A673 (cell line): ENCODE measurements around the gene ZNF248.

ENCODE experiments used
- EZH2 ChIP-seq: fragments of 200-600 bp; sonication (generic); IDR thresholded peaks from 2 replicates; pipeline ENCODE4 v1.6.1; 2017; ENCODE audit warnings: borderline replicate concordance, low read depth, mild to moderate bottlenecking, mixed read lengths, antibody characterized with exemption, low read length; ENCODE audit not compliant: poor library complexity, severe bottlenecking
- TF ChIP-seq, protein P1 (sequence below): fragments of 300-800, 200-600 bp; sonication (generic); conservative IDR thresholded peaks from 2 replicates; pipeline ENCODE4 v1.5.1; 2017; ENCODE audit warnings: low read depth, mild to moderate bottlenecking, antibody characterized with exemption, low read length, moderate library complexity, mixed read lengths

DNA sequence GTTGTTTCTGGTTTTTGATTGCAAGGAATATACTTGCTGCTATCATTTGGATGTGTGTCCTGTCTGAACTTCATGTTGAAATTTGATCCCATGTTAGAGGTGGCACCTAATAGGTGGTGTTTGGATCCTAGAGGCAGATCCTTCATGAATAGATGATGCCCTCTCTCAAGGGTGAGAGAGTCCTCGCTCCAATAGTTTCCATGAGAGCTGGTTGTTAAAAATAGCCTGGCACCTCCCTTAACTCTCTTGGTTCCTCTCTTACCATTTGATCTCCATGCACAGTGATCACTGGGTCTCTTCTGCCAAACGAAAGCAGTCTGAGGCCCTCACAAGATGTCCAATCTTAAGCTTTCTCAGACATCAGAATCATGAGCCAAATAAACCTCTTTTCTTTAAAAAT, 49.0 kb upstream of the ZNF248 start:
- TF ChIP-seq, protein P1, sequence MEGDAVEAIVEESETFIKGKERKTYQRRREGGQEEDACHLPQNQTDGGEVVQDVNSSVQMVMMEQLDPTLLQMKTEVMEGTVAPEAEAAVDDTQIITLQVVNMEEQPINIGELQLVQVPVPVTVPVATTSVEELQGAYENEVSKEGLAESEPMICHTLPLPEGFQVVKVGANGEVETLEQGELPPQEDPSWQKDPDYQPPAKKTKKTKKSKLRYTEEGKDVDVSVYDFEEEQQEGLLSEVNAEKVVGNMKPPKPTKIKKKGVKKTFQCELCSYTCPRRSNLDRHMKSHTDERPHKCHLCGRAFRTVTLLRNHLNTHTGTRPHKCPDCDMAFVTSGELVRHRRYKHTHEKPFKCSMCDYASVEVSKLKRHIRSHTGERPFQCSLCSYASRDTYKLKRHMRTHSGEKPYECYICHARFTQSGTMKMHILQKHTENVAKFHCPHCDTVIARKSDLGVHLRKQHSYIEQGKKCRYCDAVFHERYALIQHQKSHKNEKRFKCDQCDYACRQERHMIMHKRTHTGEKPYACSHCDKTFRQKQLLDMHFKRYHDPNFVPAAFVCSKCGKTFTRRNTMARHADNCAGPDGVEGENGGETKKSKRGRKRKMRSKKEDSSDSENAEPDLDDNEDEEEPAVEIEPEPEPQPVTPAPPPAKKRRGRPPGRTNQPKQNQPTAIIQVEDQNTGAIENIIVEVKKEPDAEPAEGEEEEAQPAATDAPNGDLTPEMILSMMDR: no peak
- no peak for TF ChIP-seq EZH2
